ENCODE results near the gene CDH12.

GRCh38 chr5:21792748-21793147, 1060.4 kb downstream of the CDH12 start:
- TF ChIP-seq EZH2 (IDR thresholded peaks at IDR 0.05; ENCODE audit: borderline replicate concordance, low read depth, low read length, severe bottlenecking) (no peak), POLR2A (IDR thresholded peaks at IDR 0.05; ENCODE audit: low read depth, low read length) (no peak), CTCF (IDR thresholded peaks at IDR 0.05; ENCODE audit: extremely low read depth in 1 of 2, insufficient read depth in 1 of 2, low read depth in 1 of 2, low read length in 2 of 2) (no peak), POLR2AphosphoS5 (IDR thresholded peaks at IDR 0.05; ENCODE audit: insufficient read depth, low read depth, low read length) (no peak), MAX (IDR thresholded peaks at IDR 0.05; ENCODE audit: insufficient read depth, insufficient read length) (no peak)

All from endothelial cell of umbilical vein (primary cell).